Astrocyte (in vitro differentiated cells and primary cell): ENCODE measurements around the gene CDK3.

Experiments
- CTCF ChIP-seq: IDR thresholded peaks from 2 replicates; pipeline ENCODE4 v1.5.1; 2011; ENCODE audit warnings: low read depth, mild to moderate bottlenecking, inconsistent platforms, low read length, moderate library complexity; ENCODE audit not compliant: insufficient read depth
- EZH2 ChIP-seq: IDR thresholded peaks from 2 replicates; pipeline ENCODE4 v1.6.1; 2012; ENCODE audit warnings: mild to moderate bottlenecking, low read length, inconsistent platforms; ENCODE audit not compliant: insufficient read depth

- no peak for TF ChIP-seq CTCF
- no peak for TF ChIP-seq EZH2
Observed at GRCh38 chr17:75950855-75951554, 49.6 kb upstream of the CDK3 start.
